Kidney glomerular epithelial cell (primary cell): ENCODE data around the gene ADGRV1.
"Not testable (repeated sequence)": the region's sequence is repeated elsewhere in the genome, so short reads cannot be mapped to it uniquely, and the experiment has no call there.

ENCODE experiments used
- DNase-seq: peaks from one replicate; lab custom pipeline; 2025; lab: John Stamatoyannopoulos, UW

The ADGRV1 gene

DNA sequence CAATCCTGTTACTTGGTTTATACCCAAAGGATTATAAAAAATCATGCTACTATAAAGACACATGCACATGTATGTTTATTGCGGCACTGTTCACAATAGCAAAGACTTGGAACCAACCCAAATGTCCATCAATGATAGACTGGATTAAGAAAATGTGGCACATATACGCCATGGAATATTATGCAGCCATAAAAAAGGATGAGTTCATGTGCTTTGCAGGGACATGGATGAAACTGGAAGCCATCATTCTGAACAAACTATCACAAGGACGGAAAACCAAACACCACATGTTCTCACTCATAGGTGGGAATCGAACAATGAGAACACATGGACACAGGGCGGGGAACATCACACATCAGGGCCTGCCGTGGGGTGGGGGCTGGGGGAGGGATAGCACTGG is 34.5 kb downstream of the ADGRV1 start:
- not testable (repeated sequence) for DNase-seq

DNA sequence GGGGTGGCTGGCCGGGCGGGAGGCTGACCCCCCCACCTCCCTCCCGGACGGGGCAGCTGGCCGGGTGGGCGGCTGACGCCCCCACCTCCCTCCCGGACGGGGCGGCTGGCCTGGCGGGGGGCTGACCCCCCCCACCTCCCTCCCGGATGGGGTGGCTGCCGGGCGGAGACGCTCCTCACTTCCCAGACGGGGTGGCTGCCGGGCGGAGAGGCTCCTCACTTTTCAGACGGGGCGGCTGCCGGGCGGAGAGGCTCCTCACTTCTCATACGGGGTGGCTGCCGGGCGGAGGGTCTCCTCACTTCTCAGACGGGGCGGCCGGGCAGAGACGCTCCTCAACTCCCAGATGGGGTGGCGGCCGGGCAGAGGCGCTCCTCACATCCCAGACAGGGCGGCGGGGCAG is 37.2 kb downstream of the ADGRV1 start:
- not testable (repeated sequence) for DNase-seq

DNA sequence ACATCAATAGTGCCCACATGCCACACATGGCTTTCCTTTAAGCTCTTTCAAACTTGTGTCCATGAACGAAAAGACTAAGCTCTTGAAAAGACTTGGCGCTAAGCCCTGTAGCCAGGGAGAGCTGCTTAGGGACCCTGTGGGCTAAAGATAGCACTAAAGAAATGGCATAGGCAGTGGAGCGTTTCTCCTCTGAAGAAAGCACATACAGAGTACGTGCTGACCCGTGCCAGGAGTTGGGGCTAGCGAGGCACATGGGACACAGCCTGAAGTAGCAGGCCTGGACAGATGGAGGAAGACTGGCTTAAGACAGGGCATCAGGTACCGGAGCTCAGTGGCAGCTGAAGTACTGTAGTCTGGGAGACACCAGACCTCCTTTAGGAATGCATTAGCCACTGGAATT is 39.7 kb downstream of the ADGRV1 start:
- DNase-seq, result no peak

DNA sequence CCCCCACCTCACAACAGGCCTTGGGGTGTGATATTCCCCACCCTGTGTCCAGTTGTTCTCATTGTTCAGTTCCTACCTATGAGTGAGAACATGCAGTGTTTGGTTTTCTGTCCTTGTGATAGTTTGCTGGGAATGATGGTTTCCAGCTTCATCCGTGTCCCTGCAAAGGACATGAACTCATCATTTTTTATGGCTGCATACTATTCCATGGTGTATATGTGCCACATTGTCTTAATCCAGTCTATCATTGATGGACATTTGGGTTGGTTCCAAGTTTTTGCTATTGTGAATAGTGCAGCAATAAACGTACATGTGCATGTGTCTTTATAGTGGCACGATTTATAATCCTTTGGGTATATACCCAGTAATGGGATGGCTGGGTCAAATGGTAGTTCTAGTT is 41.7 kb downstream of the ADGRV1 start:
- not testable (repeated sequence) for DNase-seq

DNA sequence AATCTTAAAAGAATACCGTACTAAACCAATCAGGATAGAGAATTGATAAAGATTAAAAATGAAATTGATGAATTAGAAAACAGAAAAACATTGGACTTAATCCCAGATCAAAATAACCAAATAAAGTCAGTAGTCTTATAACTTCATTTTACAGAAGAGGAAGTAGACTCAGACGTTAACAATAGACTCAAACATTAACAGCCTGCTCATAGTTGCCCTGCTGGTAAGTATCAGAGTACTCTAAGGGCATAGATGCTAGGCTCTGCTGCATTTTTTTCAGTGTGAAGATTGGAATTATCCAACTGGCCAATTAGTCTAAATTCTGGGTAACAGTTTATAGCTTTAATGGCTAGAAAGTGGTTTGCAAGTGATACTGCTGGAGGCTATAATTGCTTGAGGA is 42.9 kb downstream of the ADGRV1 start:
- DNase-seq, result no peak

DNA sequence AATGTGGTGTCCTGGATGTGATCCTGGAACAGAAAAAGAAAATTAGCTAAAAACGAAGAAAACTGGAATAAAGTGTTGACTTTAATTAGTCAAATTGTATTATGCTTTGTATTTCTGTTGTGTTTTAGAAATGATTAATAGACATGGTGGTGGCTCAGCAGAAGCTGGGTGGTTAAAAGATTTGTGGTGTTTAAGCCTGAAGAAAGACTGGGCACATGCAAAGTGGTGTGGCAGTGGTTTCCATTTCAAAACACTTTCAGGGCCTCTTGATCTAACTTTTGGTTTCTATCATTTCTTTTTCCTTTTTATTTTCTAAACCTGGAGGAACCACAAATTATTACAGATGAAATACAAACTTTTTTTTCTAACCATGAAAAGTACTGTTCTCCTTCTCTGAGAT is 44.1 kb downstream of the ADGRV1 start:
- no peak for DNase-seq

DNA sequence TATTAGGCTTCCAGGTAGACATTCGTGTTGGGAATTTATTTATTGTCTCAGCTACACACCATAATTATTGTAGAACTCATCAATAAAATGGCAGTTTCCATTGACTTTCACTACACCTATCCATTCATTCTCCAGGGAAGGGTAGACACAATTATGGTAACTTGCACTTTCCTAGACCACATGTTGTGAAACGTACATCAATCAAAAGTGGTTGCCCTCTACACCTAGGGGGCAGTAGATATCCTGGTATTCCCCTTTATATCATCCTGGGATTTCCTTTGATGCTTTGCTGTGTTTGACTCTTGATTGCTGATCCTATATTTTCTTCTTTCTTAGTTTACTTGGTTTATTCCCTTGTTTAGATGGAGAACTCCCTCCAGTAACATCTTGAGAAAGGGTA is 47.9 kb downstream of the ADGRV1 start:
- DNase-seq, result no peak

DNA sequence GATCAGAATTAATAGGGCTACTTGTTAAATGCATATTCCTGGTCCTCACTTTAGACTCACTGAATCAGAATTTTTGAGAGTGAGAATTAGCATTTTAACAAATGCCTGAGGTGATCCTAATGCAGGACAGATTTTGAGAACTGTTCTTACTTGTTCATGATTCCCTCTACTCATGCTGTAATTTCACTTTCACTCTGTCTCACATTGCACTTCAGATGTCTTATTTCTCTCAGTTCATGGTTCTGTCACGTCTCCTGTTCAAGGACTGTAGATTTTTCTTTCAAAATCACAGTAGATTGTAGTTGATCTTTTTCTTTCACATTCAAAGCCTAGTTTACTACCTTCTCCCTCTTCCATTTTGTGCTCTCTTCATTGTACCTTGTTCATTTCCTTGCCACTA is 54.3 kb downstream of the ADGRV1 start:
- no peak for DNase-seq

DNA sequence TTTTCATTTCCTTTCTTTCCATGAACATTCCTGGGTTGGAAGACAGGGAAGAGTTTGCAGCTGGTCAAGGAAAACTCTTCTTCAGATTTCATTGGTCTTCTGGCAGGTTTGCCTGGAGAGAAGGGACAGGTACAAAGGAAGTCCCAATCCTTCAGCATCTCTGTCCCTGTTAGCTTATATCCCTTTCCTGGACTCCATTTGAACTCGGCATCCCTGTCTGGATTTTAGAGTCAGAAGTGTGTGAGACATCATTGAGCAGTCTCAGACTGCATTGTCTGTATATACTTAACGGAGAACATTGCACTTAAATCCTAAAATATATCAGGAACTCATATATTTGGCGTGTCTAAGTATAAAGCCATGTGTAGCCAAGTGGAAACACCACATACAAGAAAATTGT is 54.9 kb downstream of the ADGRV1 start:
- DNase-seq, result no peak

DNA sequence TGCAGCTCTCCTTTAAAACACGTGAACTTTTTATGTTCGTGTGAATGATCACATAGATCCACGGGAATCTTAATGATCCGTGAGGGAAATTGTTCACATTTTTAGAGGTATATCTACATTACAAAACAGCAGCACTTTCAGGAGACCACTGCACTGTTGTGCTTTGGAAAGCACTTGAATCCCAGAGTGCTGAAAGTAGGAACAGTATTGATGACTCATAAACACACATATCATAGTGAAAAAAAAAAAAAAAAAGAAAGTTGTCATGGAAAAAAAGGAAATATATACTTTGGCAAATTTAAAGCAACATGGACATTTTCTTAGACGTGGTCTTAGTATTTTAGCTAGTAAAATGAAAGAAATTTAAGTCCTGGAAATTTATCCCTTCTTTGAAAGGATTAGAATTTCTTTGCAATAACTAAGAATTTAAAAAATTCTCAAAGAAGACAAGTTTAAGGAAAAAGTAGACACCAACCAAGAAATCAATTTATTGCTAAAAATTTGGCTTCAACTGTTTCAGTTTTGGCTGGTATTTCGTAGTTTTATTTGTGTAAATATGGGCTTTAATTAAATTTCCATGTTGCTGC is 55.4 kb downstream of the ADGRV1 start:
- no peak for DNase-seq

DNA sequence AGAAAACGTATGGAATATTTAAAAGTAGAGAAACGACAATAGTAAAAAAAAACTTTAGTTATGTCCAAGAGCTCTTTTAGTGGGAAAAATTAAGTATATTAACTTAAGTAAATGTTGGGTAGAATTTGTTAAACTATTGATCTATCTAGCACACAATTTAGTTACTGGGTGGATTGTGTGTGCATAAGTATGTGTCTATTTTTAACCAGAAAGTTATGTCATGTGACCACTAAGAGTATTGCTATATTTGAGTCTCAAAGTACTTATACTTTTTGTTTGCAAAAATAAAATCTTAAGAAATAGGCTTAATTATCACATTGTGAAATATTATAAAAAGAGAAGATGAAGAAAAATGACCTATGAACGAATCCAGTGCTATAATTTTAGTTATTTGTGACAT is 56.8 kb downstream of the ADGRV1 start:
- DNase-seq, result no peak

DNA sequence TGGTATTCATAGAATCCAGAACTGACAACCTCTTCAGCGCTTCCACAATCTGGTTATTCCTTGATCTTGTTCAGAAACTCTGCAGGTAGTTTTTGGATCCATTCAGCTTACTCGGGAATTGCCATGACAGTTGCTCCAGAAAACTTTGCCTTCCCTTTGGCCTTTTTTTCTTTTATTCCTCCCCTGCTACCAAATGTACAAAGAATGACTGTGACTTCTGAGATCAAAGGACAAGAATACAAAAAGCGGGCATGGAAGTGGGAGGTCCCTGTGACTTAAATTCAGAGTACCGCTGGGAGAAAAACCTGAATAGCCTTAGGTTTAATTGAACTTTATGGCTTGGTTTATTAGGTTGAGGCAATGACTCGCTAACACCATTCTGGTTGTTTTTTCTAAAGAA is 59.5 kb downstream of the ADGRV1 start:
- no peak for DNase-seq

DNA sequence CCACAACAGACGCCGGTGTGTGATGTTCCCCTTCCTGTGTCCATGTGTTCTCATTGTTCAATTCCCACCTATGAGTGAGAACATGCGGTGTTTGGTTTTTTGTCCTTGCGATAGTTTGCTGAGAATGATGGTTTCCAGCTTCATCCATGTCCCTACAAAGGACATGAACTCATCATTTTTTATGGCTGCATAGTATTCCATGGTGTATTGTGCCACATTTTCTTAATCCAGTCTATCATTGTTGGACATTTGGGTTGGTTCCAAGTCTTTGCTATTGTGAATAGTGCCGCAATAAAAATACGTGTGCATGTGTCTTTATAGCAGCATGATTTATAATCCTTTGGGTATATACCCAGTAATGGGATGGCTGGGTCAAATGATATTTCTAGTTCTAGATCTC is 61.2 kb downstream of the ADGRV1 start:
- DNase-seq, result not testable (repeated sequence)

DNA sequence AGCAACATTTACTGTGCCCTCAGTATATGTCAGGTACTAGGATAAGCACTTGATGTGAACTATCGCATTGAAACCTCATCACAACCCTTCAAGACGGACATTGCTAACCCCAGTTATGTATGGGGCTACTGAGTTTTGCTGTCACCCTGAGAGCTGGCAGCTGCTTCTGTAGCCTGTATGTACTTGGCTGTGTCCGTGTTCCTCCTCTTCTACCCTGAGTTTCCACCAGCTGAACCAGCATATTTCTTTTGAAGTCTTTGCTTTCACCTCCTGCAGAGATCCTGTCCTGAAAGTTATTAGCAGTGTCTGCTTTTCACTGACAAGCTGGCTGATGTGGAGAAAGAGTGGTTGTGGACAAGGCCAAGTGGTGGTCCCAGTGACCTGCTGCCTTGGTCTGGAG is 63.3 kb downstream of the ADGRV1 start:
- no peak for DNase-seq

DNA sequence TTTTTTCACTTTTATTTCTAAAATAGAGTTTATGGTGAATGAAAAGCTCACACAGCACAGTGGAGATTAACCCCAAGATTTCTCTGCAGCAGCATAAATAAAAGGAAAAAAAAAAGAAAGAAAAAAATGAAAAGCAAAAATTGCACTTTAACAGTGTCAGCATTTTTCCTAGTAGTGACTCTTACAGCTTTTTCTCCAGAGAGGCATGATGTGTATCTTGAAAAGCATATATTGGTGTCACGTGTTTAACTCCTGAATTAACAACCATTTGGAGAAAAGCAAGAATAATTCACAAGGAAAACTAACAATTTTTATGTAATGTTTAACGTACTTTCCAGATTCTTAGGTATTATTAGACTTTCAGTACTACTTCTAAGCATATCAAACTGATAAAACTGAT is 67.9 kb downstream of the ADGRV1 start:
- no peak for DNase-seq

DNA sequence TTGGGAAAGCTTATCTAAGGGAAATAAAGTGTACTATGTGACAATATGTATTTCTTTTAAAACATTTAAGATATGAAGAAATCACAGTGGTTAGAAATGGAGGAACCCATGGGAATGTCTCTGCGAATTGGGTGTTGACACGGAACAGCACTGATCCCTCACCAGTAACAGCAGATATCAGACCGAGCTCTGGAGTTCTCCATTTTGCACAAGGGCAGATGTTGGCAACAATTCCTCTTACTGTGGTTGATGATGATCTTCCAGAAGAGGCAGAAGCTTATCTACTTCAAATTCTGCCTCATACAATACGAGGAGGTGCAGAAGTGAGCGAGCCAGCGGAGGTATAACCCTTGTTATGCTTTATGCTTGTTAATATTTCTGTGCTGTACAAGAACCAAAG is 69.9 kb downstream of the ADGRV1 start:
- no peak for DNase-seq

DNA sequence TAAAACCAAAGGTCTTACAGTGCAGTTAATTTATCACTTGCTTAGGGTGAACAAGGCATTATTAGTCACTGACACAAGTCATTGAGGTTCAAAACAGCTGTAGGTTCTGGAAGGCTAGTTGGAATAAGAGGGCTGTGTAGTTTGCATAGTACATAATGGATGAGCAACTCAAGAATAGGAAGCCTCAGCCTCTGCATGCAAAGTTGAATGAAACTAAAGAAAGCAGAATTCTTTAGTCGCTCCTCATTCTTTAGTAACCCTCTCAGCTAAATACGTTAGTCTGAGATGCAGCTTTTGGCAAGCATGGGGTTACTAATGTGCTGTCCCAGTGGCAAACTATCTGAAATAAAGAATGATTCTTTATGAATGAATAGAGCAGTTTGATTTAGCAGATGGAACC is 74.2 kb downstream of the ADGRV1 start:
- no peak for DNase-seq

DNA sequence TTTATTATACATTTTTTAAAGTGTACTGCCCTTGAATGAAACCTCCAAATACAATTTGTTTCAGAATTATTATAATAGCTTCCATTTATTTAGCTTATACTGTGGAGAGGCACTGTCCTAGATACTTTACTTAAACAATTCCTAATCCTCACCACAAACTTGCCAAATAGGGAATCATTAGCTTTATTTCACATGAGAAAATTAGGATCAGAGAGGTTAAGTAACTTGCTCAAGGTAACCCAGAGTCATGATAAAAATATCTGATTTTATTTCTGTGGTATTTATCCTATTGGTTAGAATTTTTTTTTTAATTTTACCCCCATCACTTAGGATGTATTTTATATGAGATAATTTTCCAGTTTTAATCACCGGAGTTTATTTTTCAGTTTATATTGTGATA is 78.4 kb downstream of the ADGRV1 start:
- DNase-seq, result no peak

DNA sequence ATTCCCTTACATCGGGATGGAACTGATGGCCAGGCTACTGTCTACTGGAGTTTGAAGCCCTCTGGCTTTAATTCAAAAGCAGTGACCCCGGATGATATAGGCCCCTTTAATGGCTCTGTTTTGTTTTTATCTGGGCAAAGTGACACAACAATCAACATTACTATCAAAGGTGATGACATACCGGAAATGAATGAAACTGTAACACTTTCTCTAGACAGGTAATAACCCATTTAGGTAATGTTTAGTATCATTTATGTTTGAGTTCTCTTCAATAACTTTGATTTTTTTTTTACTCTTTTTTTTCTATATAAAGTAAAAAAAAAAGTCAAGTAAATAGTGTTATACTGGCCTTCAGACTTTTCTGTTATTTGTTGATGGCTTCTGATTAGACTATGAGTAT is 79.1 kb downstream of the ADGRV1 start:
- no peak for DNase-seq

DNA sequence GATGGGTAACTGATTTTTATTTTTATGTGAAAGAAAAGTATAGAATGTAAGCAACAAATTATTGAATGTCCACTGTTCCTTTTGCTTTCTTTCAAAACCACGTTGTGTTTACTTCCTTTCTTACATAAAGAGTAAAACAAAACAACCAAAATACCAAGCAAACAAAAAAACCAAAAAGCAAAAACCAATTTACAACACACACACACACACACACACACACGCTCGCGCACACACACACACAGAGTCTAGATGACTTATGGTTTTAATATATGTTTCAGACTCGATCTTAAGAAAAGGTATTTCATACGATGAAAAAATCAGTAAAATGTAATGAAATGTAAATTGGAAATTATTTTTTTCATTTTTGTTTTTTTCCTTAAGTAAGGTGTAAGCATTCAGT is 80.3 kb downstream of the ADGRV1 start:
- DNase-seq, result no peak

DNA sequence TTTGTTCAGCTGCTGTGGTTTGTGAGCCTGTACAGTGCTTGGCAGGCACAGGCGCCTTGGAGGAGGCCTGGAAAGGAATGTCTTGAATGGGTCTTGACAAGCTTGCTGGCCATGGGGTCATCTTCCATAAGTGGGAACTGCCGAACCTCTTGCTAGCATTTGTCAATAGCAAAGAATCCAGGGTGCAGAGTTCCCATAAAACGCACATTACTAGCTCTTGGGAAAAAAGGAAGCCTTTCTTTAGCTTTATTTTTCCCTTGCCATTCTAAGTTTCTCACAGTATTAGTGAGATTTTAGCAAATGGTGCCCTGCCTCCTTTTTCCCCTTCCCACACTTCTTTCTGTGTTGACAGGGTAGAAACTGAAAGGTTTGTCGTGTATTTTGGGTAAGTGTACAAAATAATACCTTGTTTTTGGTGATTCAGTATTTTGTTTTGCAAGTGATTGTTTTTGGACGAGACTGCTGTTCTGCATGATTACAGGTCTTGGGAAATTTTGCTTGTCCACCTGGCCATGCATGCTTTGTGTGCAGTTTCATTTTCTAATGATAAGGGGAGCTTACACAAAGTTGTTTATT is 82.0 kb downstream of the ADGRV1 start:
- DNase-seq, result no peak

DNA sequence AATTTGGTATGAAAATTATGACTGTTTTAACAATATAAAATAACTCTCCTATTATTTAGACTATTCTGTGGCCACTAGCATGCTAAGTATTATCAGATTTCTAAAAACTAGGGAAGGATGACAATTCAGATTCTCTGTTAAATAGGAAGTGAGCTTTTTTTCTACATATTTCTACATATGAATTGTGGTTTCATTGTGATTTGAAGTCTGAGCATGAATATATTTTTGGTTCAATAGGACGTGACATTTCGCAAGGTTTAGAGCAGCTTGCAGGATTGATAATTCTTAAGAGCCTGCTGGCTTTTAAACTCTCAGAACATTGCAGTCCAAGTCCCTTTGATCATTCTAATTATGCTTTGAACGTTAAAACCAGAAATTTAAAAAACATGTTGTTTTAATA is 82.9 kb downstream of the ADGRV1 start:
- no peak for DNase-seq

DNA sequence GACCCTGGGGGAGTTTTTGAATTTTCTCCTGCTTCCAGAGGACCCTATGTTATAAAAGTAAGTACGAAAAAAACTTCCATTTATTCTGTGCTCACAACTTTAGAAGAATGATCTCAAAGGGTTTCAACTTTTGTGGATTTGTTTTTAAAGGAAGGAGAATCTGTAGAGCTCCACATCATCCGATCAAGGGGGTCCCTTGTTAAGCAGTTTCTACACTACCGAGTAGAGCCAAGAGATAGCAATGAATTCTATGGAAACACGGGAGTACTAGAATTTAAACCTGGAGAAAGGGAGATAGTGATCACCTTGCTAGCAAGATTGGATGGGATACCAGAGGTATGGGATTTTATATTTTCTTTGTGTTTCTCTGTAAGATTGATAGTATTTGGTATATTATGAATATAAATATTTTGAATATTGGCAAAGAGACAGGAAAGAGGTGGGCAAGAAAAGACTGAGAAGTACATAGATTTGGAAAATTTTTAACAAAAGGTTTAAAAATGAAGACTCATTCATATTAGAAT is 84.2 kb downstream of the ADGRV1 start:
- DNase-seq, result no peak

DNA sequence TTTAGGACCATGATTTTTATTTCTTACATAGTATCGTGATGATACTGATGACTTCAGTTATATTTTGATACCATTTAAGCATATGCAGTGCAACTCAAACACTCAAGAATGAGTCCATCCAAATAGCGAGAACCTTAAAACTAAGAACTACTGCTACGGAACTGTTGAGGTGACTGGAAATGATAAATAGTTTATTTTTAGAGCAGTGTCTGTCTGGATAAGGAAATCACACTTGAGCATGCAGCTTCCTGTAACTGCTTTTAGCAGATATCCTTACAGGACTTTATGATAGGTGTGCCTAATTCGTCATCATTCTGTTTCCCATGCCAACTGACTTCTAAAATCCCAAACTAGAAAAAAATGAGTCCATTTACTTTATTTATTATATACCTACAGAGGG is 85.5 kb downstream of the ADGRV1 start:
- no peak for DNase-seq
